GM12892 (cell line): ENCODE results near the gene MYL3.

Source experiments
- POLR2A ChIP-seq: IDR thresholded peaks from 2 replicates; pipeline ENCODE4 v1.6.1; 2011; ENCODE audit warnings: low read depth, low read length, control low read depth
- POLR2AphosphoS5 ChIP-seq: IDR thresholded peaks from 2 replicates; pipeline ENCODE4 v1.6.1; 2011; ENCODE audit warnings: low read depth, low read length, control low read depth

DNA sequence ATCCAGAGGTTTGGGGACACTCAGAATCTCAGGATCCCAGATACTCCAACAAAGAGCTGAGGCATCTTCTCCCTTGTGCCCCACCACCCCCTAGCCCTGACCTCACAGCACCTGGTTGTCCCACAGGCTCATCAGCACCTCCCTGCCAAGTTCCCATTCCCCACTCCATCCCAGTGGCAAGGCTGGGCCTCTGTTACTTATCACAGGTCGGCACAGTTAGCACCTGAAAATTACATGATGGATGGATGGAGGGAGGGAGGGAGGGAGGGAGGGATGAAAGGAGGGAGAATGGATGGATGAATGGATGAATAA, 12.8 kb downstream of the MYL3 start:
- TF ChIP-seq POLR2AphosphoS5 (no peak), POLR2A (no peak)
